HG03575 (cell line): ENCODE measurements around the gene C10orf90.

Experiments
- ATAC-seq: cut with Tn5 transposase; IDR thresholded peaks from one replicate; pipeline ENCODE4 v1.9.1; 2021; ENCODE audit not compliant: unreplicated experiment, insufficient number of reproducible peaks, low FRiP score; ENCODE audit errors: extremely low read depth

C10orf90 gene

DNA sequence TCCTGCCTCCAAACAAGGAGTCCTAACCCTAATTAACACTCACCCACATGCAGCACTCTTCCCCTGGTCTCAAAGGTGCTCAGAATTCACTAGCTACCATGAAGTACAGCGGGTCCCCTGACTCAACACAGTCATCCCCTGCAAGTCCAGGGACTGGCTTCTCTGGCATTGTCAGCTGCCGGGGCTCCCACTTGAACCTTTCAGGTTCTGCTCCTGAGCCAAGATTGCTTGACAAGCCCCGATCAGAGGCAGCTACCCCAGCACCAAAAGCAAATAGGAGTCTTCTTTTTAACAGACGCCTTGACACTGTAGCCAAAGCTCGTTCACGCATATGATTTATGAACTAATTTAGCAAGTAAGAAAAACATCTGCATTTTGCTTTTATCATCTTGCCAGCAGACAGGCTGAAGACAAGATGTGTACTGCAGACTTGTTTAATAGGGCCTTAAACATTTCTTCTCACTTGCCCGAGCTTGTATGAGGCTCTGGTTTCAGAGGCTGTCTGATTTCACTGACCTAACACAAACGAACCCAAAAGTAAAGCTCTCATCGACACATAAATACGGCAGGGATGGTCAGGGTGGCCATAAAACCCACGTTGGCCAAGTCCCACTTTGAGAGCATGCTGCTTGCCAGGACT lies 214.6 kb downstream of the C10orf90 start:
- no peak for ATAC-seq

DNA sequence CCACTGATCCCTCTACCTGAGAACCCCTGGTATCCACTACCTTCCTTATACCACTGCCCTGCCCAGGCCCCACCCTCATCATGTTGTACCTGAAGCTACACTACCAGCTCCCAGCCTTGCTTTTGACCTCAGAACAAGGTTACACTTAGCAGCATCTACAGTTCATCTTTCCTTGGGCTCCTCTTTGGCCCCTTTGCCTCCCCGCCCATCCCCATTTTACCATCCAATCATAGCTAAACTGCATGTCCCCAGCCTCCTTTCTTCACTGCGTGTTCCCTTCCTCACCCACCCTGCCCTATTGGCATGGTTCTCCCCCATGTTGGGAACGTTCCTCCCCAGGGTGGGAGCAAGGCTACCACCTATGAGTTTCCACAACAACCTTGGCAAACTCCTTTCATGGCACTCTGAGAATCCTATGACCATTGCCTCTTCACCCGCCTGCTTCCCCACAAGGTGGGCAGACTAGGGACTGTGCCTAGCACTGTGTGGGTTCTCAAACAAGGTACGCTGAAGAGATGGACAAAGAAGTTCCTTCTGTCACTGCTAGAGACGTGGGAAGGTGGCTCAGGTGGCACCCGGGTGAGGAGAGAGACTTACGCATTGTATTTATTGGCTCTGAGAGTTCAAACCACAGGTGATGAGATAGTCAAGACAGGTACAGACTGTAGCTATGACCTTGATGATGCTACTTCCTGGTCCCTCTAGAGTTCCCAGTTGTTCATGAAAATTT lies 215.3 kb downstream of the C10orf90 start:
- ATAC-seq: no peak

DNA sequence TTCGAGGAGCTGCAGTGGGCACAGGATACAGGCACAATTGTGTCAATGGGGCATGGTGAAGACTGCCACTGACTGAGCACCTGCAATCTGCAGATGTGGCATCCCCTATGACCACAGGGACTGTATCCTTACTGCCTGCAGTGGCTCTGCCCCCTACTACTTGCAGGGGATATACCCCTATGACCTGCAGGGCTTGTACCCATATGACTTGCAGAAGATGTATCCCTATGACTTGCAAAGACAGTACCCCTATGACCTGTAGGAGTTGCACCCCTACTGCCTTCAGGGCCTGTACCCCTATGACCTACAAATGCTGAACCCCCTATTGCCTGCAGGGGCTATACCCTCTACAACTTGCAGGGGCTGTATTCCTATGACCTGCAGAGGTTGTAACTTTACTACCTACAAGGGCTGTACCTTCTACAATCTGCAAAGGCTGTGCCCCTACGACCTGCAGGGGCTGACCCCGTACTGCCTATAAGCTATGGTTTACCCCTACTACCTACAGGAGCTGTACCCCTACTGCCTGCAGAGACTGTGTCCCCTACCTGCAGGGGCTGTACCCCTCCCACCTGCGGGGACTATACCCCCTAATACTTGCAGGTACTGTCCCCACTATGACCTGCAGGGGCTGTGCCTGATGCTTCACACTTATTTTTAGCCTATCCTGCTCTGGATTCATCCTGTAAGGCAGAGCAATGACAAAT lies 216.3 kb downstream of the C10orf90 start:
- ATAC-seq: no peak

DNA sequence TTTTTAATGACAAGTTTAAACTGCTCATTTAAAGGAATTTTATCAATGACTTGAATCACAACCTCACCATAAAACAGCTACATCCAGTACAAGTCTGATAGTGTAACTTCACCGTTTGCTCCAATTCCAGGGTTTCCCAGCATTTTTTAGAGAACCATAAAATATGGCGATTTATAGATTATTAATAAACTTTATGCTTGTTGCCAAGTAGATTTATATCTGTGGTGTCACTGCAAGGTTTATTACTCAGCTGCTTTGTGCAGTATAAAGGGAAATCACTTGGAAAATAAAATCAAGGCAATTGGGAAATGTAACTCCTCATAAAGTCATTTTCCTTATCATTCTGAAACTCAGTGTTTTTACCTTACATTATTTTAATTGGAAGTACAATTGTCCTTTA lies 218.2 kb downstream of the C10orf90 start:
- no peak for ATAC-seq

DNA sequence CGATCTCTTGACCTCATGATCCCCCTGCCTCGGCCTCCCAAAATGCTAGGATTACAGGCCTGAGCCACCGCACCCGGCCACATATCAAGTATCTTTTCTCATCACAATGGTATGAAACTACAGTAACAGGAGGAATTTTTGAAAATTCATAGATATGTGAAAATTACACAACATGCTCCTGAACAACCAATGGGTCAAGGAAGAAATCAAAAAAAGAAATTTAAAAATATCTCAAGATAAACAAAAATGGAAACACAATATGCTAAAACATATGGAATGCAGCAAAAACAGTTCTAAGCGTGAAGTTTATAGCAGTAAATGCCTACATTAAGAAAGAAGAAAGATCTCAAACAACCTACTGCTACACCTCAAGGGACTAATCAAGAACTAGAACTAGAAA lies 222.4 kb downstream of the C10orf90 start:
- ATAC-seq: no peak

DNA sequence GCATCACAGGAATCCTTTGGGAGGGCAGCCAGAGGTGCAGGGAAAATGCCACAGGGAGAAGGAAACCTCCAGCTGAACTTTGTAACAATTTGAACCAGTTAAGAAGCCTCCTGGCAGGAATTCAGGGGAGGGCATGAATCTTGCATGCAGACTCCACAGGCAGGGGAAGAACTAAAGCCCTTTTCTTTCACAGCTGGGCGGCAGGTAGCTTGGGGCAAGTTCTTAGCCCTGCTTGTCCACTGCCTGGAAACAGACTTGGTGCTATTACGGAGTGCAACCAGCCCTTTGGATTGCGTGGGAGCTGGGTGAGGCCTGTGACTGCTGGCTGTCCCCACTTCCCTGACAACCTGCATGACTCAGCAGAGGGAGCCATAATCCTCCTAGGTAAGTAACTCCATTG lies 230.6 kb downstream of the C10orf90 start:
- no peak for ATAC-seq

DNA sequence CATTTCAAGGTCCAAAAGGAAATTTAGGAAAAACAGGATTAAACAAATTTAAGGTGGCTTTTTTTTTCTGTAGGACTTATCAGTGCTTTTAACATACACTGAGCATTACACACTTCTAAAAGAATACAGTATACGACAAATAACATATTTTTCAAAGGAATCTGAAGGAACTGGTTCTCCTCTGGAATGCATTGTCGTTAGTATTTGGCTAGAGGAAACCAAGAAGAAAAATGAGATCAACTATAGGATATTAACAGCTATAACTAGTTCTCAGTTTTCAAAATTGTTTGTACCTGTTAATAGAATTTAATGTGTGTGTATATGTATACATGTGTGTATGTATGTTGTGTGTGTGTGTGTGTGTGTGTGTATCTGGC lies 232.1 kb downstream of the C10orf90 start:
- no peak for ATAC-seq

DNA sequence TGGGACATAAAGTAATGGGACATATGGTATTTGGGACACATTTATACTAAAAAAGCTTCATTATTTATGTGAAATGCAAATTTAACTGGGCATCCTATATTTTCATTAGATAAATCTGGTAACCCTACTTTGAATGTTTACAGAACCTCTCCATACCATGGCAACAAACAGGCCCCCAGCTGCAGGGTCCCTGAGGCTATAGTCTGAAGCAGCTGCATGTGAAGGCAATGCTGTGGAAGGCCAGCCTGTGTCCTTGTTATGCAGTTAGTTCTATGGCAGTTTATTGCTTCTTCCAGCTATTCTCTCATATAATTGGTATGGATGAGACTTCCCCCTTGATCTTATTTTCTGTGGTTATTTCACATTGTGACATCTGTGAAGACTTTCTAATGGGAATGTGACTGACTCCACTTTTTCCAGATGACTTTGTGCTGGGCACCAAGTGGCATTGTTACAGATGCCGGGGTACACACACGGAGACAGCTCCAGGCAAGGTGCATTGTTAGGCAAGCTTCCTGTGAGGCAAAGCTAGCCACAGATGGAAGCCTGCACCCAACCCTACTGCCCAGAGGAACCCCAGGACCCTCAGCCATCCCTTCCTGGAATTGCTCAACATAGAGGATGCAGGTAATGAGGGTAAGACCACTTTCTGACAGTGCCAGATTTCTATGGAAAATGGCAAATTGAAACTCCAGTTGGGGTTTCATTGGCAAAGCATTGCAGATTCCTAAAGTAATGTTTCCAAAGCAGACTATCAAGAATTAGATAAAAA lies 232.7 kb downstream of the C10orf90 start:
- no peak for ATAC-seq

DNA sequence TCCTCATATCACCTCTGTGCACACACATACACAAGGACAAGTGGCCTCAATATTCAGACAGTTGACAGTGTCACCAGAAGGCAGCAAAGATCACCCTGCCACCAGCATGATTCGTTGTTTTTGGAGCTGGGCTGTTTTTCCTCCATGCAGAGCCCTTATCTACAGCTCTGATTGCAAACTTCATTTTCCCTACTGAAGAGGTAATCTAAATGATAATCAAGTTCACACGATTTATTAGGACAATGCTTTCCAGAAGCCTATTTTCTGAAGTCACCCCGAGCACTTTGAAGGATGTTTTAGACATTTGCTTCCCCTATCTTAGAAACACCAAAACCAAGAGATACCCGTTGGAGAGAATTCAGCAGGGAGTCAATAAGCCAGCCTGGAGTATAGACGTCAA lies 236.3 kb downstream of the C10orf90 start:
- no peak for ATAC-seq

DNA sequence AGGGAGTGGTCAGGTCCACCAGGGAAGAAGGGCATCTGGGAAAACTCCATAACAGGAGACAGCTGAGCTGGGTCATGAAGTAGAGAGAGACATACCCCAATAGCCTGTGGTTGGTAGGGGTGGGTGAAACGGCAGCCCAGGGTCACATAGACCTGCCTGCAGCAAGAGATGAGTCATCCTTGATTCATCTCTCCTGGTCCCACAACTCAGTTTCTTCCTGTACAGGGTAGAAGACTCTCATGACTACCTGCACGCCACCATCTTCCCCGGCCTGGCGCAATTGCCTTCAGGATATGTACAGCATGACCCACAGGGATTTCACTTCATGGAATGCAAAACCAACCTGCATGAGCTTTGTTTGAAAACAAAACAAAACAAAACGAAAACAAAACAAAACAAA lies 237.1 kb downstream of the C10orf90 start:
- ATAC-seq: no peak

DNA sequence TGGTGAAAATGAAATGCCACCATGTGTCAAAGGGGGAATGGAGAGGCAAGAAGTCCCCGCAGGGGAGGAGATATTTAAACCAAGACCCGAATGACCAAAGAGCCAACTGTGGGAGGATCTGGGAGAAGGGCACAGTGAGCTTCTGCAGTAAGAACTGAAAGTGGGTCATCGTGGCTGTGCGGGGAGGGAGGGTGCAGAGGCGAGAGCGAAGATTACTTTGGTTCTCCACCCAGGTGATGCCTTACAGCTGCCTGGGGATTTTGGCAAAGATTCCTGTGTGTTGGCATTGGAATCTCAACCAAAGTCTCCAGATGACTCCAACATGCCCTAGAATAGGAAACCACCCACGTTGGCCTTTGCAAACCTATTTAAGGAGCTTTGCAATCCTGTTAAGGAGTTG lies 238.0 kb downstream of the C10orf90 start:
- ATAC-seq: no peak

DNA sequence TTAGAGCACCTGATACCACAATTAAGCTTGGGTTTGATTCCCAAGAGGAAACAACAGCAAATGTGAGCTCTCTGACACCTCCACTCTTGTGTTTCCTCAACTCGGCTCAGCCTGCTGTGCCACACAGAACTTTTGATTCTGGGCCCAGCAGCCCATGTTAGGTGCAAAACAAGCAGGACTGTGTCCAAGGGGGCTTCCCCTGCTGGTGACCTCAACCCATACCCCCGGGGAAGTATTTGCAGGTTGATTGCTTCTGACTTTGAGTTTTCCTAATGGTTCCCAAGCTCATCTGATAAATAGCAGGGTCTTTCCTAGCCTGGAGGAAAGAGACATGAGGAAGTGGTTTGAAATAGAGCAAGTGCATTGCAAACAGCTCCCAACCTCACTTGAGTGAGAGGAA lies 238.7 kb downstream of the C10orf90 start:
- no peak for ATAC-seq

DNA sequence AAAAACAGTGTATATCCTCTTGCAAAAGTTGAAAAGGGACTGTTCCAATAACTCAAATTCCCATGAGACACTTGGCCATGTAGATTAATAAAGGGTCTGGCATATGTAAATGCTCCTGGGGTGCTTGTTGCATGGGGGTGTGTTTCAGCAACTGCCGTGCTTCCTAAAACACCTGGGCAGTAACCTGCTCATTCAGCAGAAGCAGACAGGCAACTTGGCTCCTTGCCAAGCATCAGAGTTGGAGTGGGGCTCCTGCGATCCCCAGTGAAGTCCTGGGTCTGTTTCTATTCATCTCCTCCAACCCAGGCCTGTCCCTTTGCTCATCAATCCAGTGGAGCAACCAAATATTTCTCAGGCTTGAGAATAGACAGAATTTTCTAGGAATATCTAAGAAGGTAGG lies 240.0 kb downstream of the C10orf90 start:
- no peak for ATAC-seq

DNA sequence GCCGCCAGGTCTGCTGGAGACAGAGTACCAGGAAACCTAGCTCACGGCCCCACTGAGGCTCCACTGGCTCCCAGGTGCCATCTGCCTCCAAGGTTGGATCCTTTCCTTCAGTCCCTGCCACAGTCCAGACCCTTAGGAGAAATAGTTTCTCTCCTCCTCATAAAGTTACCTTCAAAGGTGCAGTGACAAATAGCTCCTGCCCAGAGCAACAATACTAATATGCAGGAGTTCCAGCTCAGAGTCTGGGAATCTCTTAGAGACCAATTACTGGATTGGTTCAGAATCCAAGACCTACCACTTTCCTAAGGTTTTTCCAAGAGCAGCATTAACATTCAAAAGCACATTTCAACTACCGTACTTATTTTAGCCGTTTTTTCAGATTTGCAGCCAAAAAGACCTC lies 241.2 kb downstream of the C10orf90 start:
- ATAC-seq: no peak

DNA sequence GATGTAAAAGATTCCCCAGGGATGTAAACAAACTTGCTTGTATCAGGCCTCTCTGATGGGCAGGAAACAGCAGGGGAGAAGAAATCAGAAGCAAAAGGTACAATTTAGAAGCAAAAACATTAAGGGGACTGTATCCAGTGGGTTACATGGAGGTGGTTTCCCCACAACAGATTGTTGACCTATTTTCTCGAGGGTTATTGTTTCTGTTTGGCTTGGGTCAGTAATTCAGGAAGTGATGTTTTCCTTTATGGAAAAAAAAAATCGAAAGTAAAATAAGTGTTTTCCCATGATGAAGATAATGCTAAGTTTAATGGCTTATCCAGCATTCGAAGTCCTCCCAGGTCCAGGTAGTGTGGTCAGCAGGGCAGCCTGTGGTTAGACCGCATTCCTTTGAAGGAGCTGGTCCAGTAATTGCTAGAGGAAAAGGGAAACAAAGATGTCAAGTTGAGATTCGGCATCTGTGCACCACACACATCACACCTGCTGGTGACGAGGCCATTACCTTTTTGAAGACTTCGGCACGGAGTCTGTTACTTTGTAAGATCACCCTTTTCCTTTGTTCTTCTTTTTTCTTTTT lies 244.9 kb downstream of the C10orf90 start:
- no peak for ATAC-seq

DNA sequence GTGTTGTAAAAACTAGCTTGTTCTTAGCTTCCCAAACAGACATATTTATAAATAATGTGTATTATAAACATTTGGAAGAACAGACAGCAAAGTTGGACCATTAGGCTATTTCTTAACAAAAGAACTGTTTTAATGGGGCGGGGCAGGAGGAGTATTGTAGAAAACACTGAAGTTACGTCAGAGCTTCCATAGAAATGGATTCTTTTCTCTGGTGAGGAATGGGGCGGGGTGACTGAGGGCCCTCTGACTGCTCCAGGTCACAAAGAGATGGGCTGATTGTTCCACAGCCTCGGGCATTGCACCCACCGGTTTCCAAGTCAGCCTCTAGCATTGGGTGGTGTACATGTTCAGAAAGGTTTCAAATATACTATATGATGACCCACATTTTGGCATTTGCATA lies 245.5 kb downstream of the C10orf90 start:
- no peak for ATAC-seq

DNA sequence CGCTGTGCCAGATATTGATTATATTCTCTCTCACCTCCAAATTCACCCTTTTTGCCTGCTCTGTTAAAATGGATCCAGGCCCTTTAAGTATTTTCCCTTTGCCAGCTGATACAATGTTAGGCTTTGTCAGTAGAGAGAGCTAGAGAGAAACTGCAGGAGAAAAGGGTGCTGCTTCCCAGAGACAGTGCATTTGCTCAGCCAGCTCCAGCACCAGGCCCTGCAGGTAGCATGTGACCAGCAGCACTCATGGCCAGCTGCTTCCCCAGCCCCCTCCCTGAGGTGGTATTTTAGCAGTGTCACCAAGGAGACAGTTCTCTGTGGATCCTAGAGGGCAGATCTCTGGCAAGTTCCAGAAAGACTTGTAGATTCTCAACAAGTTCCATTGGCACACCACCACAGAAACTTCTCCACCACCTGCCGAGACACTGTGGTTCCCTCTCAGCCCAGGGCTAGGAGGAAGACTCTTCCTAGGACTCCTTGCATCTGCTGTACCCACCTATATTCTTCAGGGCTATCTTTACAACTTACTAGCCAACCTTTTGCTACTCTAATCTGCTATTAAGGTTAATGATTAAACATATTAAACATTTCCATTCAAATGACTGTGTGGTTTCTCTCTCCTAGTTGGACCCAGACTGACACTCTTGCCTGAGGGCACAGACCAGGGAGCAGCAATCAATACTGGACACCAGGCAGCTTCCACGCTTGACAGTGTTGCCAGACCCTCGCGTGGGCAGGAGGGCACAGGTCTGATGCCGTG lies 246.6 kb downstream of the C10orf90 start:
- no peak for ATAC-seq

DNA sequence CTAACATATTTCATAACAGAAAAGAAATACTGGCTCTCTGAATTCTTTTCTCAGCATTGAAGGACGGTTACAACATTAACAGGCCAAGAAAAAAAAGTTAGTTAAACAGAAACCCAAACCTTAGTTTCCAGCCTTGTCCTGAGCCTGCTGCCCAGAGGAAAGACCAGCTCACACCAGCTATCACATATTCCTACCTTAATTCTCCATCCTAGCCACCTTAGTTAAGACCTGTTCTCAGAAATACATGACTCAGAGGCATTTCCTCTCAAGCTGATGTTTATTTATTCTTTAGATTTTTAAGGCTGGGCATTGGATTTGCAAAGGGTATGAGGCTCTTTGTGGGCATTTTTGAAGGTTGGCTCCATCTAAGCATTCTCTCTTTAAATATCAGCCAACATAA lies 247.9 kb downstream of the C10orf90 start:
- no peak for ATAC-seq
